ENCODE data around the gene MYBBP1A. TPM values are rescaled to one million over a fixed set of nuclear protein-coding genes. Genes with fewer than 3 reads are reported as not detected.
"Not testable (repeated sequence)": the region's sequence is repeated elsewhere in the genome, so short reads cannot be mapped to it uniquely, and the experiment has no call there.

MYBBP1A gene, protein sequence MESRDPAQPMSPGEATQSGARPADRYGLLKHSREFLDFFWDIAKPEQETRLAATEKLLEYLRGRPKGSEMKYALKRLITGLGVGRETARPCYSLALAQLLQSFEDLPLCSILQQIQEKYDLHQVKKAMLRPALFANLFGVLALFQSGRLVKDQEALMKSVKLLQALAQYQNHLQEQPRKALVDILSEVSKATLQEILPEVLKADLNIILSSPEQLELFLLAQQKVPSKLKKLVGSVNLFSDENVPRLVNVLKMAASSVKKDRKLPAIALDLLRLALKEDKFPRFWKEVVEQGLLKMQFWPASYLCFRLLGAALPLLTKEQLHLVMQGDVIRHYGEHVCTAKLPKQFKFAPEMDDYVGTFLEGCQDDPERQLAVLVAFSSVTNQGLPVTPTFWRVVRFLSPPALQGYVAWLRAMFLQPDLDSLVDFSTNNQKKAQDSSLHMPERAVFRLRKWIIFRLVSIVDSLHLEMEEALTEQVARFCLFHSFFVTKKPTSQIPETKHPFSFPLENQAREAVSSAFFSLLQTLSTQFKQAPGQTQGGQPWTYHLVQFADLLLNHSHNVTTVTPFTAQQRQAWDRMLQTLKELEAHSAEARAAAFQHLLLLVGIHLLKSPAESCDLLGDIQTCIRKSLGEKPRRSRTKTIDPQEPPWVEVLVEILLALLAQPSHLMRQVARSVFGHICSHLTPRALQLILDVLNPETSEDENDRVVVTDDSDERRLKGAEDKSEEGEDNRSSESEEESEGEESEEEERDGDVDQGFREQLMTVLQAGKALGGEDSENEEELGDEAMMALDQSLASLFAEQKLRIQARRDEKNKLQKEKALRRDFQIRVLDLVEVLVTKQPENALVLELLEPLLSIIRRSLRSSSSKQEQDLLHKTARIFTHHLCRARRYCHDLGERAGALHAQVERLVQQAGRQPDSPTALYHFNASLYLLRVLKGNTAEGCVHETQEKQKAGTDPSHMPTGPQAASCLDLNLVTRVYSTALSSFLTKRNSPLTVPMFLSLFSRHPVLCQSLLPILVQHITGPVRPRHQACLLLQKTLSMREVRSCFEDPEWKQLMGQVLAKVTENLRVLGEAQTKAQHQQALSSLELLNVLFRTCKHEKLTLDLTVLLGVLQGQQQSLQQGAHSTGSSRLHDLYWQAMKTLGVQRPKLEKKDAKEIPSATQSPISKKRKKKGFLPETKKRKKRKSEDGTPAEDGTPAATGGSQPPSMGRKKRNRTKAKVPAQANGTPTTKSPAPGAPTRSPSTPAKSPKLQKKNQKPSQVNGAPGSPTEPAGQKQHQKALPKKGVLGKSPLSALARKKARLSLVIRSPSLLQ (N-terminal part only)
- 100 to 1,000 TPM in 1 of 2 donors, 10 to 100 TPM in 1; 92.3 to 246 TPM for total RNA-seq

DNA sequence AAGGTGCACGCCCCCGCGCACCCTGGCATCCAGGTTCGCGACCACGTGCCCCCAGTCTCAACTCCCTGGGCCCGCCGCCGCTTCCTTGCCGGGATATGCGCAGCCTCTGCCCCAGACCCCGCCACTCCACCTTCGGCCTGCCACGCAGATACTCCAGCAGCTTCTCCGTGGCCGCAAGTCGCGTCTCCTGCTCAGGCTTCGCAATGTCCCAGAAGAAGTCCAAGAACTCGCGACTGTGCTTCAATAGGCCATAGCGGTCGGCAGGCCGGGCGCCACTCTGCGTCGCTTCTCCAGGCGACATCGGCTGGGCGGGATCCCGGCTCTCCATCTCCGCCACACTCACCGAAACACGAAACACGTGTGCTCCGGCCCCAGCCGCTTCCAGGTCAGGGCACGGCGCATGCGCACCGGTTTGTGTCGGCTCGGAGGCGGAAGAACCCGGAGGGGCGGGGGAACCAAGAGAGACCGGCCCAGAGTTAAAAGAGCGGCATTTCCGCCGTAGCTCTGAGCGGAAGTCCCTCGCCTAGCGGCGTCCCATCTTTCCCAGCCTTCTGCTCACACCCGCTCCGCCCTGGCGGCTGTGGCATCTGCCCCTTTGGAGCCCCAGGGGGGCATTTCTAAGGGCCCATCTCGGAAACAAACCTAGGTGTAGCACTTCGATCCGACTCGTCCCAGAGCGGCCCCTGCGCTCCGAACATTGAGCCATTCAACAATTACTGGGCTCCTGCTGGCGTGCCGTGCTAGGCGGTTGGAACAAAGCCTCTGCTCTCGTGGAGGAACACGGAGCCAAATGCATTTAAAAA, at the start of gene MYBBP1A:
Gene MYBBP1A, minus strand, starts transcription at position 388 of the 803 bp plus-strand sequence. Its CDS starts 60 bp downstream, at position 328.
- Mint-ChIP-seq H3K4me1 (ENCODE audit: low read depth in 2 of 2) (peaks cover 12 to 24% of the 10 kb centered on the region in 2 donors), H3K9me3 (no peaks in the 10 kb centered on the region), H3K27ac (peak within 1 kb of the TSS; percentile 98 to 99), H3K4me3 (peak within 1 kb of the TSS; percentile 95), H3K27me3 (no peaks in the 10 kb centered on the region), H3K36me3 (no peaks in the 10 kb centered on the region)
- DNase-seq (ENCODE audit: low spot score) (peak; percentile 98), ATAC-seq (peak; percentile 95 to 97)

DNA sequence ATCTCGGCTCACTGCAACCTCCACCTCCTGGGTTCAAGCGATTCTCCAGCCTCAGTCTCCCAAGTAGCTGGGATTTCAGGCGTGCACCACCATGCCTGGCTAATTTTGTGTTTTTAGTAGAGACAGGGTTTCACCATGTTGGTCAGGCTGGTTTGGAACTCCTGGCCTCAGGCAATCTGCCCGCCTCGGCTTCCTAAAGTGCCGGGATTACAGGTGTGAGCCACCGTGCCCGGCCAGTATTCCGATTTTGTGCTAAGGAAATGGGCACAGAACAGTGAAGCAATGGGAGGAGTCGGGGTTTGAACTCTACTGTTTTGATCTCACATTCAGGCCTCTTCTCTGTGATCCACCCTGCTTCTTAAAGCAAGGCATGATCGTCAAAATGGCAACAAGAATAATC, 49.6 kb upstream of the MYBBP1A start:
- not testable (repeated sequence) for DNase-seq (ENCODE audit: low spot score); H3K27ac Mint-ChIP-seq; ATAC-seq; H3K4me1 Mint-ChIP-seq (ENCODE audit: low read depth in 2 of 2); H3K36me3 Mint-ChIP-seq; H3K9me3 Mint-ChIP-seq; H3K4me3 Mint-ChIP-seq
- H3K27me3 Mint-ChIP-seq = peaks cover 14 to 16% of the 10 kb centered on the region in 2 donors

DNA sequence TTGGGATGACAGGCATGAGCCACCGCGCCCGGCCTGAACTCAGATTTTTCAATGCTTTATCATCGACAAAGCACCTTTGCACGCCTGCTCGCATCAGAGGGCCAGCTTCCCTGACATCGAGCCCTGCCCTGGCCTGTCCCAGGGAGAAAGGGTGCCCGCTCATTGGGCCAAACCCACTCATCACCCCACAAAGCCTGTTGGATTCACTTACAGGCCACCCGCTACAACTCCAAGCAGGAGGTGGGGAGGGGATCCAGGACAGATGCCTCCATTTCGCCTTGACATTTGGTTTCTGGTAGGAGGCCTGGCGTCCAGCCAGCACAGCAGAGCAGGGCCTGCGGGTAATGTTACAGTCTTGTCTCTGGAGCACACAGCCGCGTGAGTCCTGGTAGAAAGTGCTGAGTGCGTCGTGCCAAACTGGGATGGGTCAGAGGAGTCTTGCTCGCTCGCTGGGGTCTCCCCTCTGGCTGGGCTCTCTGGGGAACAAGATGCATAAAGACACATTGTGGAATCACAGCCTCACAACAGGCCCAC, 49.0 kb upstream of the MYBBP1A start:
- Mint-ChIP-seq H3K27me3 (peaks cover 10 to 11% of the 10 kb centered on the region in 2 donors), H3K4me3 (no peak overlapping the region), H3K9me3 (no peaks in the 10 kb centered on the region), H3K36me3 (no peaks in the 10 kb centered on the region), H3K4me1 (ENCODE audit: low read depth in 2 of 2) (no peaks in the 10 kb centered on the region), H3K27ac (no peak overlapping the region)
- ATAC-seq (no peak), DNase-seq (ENCODE audit: low spot score) (no peak)

DNA sequence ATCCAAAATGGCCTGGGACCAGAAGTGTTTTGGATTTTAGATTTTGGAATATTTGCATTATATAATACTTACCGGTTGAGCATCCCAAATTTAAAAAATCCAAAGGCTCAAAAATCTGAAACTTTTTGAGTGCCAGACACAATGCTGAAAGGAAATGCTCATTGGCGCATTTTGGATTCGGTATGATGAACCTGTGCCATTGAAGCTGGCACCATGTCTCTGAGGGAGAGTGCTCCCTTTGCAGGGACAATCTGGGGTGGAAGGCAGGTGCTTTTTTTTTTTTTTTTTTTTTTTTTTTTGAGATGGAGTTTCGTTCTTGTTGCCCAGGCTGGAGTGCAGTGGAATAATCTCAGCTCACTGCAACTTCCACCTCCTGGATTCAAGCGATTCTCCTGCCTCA, 46.9 kb upstream of the MYBBP1A start:
- no peak overlapping the region for H3K27ac Mint-ChIP-seq
- ATAC-seq = no peak
- no peaks in the 10 kb centered on the region for H3K9me3 Mint-ChIP-seq
- H3K36me3 Mint-ChIP-seq = no peaks in the 10 kb centered on the region
- DNase-seq (ENCODE audit: low spot score) = no peak
- no peaks in the 10 kb centered on the region for H3K4me1 Mint-ChIP-seq (ENCODE audit: low read depth in 2 of 2)
- no peak overlapping the region for H3K4me3 Mint-ChIP-seq
- peaks cover 0 to 6% of the 10 kb centered on the region in 2 donors for H3K27me3 Mint-ChIP-seq

DNA sequence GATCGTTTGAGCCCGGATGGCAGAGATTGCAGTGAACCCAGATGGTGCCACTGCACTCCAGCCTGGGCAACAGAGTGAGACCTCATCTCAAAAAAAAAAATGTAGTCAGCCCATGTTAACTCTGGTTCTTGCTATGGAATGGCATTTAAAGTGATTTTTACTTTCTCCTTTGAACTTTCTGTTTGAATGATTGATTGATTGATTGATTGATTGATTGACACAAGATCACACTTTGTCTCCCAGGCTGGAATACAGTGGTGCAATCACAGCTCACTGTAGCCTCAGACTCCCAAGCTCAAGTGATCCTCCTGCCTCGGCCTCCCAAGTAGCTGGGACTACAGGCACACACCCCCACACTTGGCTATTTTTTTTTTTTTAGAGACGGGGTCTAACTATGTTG, 46.1 kb upstream of the MYBBP1A start:
- no peak for ATAC-seq
- peaks cover 0 to 7% of the 10 kb centered on the region in 2 donors for H3K27me3 Mint-ChIP-seq
- H3K4me3 Mint-ChIP-seq = no peak overlapping the region
- no peak for DNase-seq (ENCODE audit: low spot score)
- no peaks in the 10 kb centered on the region for H3K36me3 Mint-ChIP-seq
- no peak overlapping the region for H3K27ac Mint-ChIP-seq
- no peaks in the 10 kb centered on the region for H3K4me1 Mint-ChIP-seq (ENCODE audit: low read depth in 2 of 2)
- no peaks in the 10 kb centered on the region for H3K9me3 Mint-ChIP-seq

DNA sequence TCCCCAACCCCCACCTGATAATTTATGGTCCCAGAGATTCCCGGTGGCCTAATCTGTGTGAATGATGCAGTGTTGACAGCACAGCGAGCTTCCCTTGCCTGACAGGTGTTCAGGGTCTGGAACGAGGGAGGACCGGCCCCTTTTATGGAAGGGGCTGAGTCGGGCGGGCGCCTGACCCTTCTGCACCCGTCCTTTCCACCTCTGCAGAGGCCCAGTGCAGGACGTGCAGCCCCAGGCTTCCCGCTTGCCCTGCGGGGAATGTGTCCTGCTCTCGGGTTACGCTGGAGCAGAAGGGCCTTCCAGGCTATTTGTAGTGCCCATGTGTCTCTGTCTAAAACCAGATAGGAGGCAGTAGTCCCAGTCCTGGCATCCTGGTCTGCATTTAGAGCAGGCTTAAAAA, 45.4 kb upstream of the MYBBP1A start:
- DNase-seq (ENCODE audit: low spot score) = peak; percentile 39
- no peak for ATAC-seq
- Mint-ChIP-seq H3K27me3 (peaks cover 0 to 7% of the 10 kb centered on the region in 2 donors), H3K4me1 (ENCODE audit: low read depth in 2 of 2) (no peaks in the 10 kb centered on the region), H3K27ac (no peak overlapping the region), H3K9me3 (no peaks in the 10 kb centered on the region), H3K36me3 (no peaks in the 10 kb centered on the region), H3K4me3 (no peak overlapping the region)

DNA sequence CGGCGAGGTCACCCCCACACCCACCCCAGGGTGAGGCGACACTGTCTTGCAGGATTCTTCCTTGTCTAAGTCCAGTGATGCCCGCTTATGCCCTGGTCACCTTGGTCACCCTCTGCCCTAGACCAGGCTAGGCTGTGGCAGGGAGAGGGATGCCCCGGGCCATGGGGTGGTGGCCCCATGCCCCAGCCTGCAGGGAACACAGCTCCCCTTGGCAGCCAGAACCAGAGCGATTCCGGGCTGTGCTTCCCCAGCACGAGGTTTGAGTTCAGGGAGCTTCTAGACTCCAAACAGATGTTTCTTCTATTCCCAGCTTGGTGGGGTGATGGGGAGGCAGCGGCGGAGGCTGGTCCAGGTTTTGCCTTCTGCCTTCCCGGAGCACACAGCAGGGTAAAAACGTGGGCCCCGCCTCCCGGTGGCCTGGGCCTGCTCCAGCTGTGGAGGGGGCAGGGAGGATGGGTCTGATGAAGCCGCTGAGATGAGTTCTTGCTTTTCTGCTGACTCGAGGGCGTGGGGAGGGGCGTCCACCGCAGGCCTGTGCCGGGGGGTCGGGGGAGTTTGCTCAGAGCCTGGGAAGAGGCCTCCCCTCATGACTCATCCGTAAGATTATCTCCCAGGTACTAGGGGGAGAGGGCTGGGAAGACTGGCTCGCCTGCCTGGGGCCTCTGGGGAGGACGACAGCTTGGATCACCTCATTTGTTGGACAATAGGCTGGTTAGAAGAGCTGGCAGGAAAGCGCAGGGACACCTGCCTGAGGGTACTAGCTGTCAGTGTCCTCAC, 44.5 kb upstream of the MYBBP1A start:
- Mint-ChIP-seq H3K27ac (no peak overlapping the region), H3K27me3 (peaks cover 0 to 7% of the 10 kb centered on the region in 2 donors), H3K36me3 (no peaks in the 10 kb centered on the region), H3K4me1 (ENCODE audit: low read depth in 2 of 2) (no peaks in the 10 kb centered on the region), H3K9me3 (no peaks in the 10 kb centered on the region), H3K4me3 (no peak overlapping the region)
- DNase-seq (ENCODE audit: low spot score) (no peak), ATAC-seq (no peak)

DNA sequence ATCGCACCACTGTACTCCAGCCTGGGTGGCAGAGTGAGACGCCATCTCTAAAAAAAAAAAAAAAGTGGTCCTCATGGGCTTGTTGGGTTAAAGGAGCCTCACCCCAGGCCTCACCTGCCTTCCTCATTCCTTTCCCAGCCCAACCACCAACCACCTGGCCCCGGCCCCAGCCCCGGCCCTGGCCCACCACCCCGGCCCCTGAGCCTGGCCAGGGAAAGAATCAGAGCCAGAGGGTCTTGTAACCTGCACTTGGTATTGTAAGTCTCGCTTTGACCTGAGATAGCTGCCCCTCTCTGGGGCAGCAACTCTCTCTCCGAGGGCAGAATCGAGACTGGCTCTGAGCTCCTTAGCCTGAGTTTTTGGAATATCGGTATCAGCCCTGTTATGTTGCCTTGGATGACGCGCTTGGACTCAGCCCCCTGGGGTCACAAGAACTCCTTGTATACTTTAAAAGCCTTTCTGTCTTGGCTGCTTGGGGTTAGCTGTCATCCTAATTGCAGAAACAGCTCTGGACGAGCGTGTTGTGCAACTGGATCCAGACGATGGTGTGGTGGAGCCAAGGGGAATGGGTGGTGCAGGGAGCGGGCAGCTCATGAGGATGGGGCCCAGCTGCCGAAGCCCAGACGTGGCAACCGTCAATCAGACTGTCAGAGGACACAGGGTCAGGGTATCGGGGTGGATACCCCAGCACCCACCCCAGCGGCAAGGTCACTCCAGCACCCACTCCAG, 43.8 kb upstream of the MYBBP1A start:
- ATAC-seq (peak in 1 of 2 donors; percentile 2), DNase-seq (ENCODE audit: low spot score) (no peak)
- Mint-ChIP-seq H3K36me3 (no peaks in the 10 kb centered on the region), H3K9me3 (no peaks in the 10 kb centered on the region), H3K27ac (no peak overlapping the region), H3K4me1 (ENCODE audit: low read depth in 2 of 2) (no peaks in the 10 kb centered on the region), H3K27me3 (peaks cover 0 to 5% of the 10 kb centered on the region in 2 donors), H3K4me3 (no peak overlapping the region)

DNA sequence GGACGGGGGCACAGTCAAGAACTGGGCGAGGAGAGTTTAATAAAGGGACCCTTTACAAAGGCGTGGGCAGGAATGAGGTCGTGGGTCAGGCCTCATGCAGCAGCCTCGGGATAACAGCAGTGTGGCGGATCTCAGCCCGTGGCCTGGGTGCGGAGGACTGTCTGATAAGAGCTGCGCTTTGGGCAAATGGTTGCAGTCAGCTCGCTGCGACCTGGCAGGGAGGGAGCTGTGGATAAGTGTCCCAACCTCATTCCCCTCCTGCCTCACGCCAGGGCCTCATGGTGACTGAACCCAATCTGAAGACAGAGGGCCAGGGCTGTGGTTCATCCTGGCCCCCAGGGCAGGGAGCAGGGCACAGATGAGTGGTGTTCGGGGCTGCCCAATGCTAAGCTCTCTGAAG, 42.8 kb upstream of the MYBBP1A start:
- Mint-ChIP-seq H3K9me3 (no peaks in the 10 kb centered on the region), H3K4me1 (ENCODE audit: low read depth in 2 of 2) (no peaks in the 10 kb centered on the region)

DNA sequence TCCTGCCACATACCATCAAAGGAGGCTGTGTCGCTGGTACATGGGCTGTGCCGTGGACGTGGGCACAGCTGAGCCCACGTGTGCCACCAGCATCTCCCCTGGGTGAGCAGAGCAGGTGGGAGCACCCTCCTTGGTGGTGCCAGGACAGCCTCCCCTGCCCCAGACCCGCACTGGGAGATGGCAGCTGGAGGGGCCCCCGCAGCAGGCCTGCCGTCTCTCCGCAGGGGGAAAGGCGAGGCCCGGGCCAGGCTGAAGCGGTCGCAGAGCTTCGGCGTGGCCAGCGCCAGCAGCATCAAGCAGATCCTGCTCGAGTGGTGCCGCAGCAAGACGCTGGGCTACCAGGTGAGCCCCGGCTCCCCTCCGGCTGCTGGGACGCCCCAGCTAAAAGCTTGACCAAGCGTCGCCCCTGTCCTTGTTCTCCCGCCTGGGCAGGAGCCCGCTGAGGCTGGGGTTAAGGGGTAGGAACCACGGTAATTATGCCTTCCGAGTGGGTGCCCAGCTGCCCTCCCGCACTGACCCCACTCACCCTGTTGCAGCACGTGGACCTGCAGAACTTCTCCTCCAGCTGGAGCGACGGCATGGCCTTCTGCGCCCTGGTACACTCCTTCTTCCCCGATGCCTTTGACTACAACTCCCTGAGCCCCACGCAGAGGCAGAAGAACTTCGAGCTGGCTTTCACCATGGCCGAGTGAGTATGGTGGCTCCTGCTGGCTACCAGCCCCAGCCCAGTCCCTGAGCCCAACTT, 41.6 kb upstream of the MYBBP1A start:
- DNase-seq (ENCODE audit: low spot score) (peak; percentile 29), ATAC-seq (no peak)
- no peaks in the 10 kb centered on the region for H3K4me1 Mint-ChIP-seq (ENCODE audit: low read depth in 2 of 2)
- no peaks in the 10 kb centered on the region for H3K36me3 Mint-ChIP-seq
- no peak overlapping the region for H3K4me3 Mint-ChIP-seq
- H3K9me3 Mint-ChIP-seq = no peaks in the 10 kb centered on the region
- peaks cover 0 to 8% of the 10 kb centered on the region in 2 donors for H3K27me3 Mint-ChIP-seq
- H3K27ac Mint-ChIP-seq = no peak overlapping the region

More for the DNA sequence above, 42.8 kb upstream of the MYBBP1A start:
- ATAC-seq (no peak), DNase-seq (ENCODE audit: low spot score) (no peak)
- Mint-ChIP-seq H3K27me3 (peaks cover 0 to 5% of the 10 kb centered on the region in 2 donors), H3K4me3 (no peak overlapping the region), H3K36me3 (no peaks in the 10 kb centered on the region), H3K27ac (no peak overlapping the region)

DNA sequence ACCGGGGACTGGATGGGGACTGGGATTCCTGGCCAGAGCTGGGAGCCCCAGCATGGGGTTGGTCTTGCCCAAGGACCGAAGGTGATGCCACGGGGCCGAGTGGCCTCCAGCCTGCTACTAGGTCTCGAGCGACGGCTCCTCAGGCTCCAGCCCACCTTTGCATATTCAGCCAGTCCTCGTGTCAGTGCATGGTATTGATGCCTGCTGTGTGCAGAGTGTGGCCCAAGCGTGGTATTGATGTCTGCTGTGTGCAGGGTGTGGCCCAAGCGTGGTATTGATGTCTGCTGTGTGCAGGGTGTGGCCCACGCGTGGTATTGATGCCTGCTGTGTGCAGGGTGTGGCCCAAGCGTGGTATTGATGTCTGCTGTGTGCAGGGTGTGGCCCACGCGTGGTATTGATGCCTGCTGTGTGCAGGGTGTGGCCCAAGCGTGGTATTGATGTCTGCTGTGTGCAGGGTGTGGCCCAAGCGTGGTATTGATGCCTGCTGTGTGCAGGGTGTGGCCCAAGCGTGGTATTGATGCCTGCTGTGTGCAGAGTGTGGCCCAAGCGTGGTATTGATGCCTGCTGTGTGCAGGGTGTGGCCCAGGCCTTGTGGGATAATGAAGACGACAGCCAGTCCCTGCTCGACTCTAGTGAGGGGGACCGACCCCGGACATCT, 40.6 kb upstream of the MYBBP1A start:
- not testable (repeated sequence) for H3K27ac Mint-ChIP-seq; ATAC-seq; H3K4me1 Mint-ChIP-seq (ENCODE audit: low read depth in 2 of 2); H3K36me3 Mint-ChIP-seq; H3K27me3 Mint-ChIP-seq; H3K9me3 Mint-ChIP-seq; DNase-seq (ENCODE audit: low spot score); H3K4me3 Mint-ChIP-seq

Measured in natural killer cell treated with Interleukin-12 subunit alpha and Interleukin-12 subunit beta and Interleukin-15 and Interleukin-18, amount 100 ng/mL, for 72 hours (primary cell).